HepG2 (cell line): Measurements from ENCODE around the gene SCGB2A2. TPM values are rescaled to one million over a fixed set of nuclear protein-coding genes. Genes with fewer than 3 reads are reported as not detected.

Experiments
- ATAC-seq: fragments of 200-7000 bp; cut with Tn5 transposase; 3 replicates; pipeline ENCODE4 v1.9.1; 2020; ENCODE audit warnings: mild to moderate bottlenecking, moderate library complexity
- BruUV-seq: library from RNA; stranded (reverse); fragments of 400-500 nt; replicated peaks from 2 replicates; lab custom pipeline; 2021; lab: Mats Ljungman, UMichigan
- CTCF ChIA-PET: fragments of 300-600 bp; formaldehyde crosslinking; extraction: SDS; loops from one replicate; lab custom pipeline; 2021; ENCODE audit warnings: low total read pairs, inconsistent platforms, low intra/inter-chr PET ratio; lab: Yijun Ruan, JAX
- POLR2A ChIA-PET: fragments of 350-600 bp; sonication (Branson Sonifier 250); formaldehyde crosslinking; loops from one replicate; lab custom pipeline; 2020; ENCODE audit warnings: antibody characterized with exemption, inconsistent platforms; lab: Yijun Ruan, JAX
- DNase-seq: peaks from one replicate; pipeline ENCODE4 v3.0.0-alpha.2; 2015; ENCODE audit warnings: low spot score
- FAIRE-seq: peaks from 3 replicates; lab custom pipeline; 2011; peaks lifted over from hg19 to GRCh38; lab: Jason Lieb, UNC
- H2AFZ ChIP-seq: one replicate; pipeline ENCODE4 v1.6.1; 2011; ENCODE audit warnings: low read length, inconsistent platforms
- H3K27ac ChIP-seq: fragments of 300-600 bp; 3 replicates; pipeline ENCODE4 v1.8.0; 2011; ENCODE audit warnings: mixed run types, mild to moderate bottlenecking, mixed read lengths, low read length, inconsistent platforms; ENCODE audit not compliant: insufficient read depth; ENCODE audit errors: extremely low read length
- H3K27me3 ChIP-seq, 2 experiments: fragments of 200-600 bp in 1 of 2; 2 replicates in 1 of 2; 3 replicates in 1 of 2; pipeline versions ENCODE4 v1.6.0 to v1.8.0; 2011; ENCODE audit warnings: low read length in 2 of 2, mild to moderate bottlenecking in 2 of 2, moderate library complexity in 2 of 2, inconsistent platforms in 1 of 2; ENCODE audit not compliant: insufficient read depth in 2 of 2, control insufficient read depth in 1 of 2
- H3K36me3 ChIP-seq, 2 experiments: fragments of 200-600 bp in 1 of 2; replicated peaks in 1 of 2; 2 replicates in 1 of 2; 3 replicates in 1 of 2; pipeline versions ENCODE4 v1.5.1 to v1.8.0; 2011; ENCODE audit warnings: low read length in 2 of 2, inconsistent platforms in 1 of 2; ENCODE audit not compliant: insufficient read depth in 2 of 2, control insufficient read depth in 1 of 2
- H3K4me1 ChIP-seq: 2 replicates; pipeline ENCODE4 v1.5.1; 2012; ENCODE audit warnings: low read length, inconsistent platforms; ENCODE audit not compliant: insufficient read depth
- H3K4me2 ChIP-seq: 2 replicates; pipeline ENCODE4 v1.6.0; 2011; ENCODE audit warnings: low read depth, low read length, inconsistent platforms
- H3K4me3 ChIP-seq, 3 experiments: fragments of 200-600 bp in 1 of 3; sonication (generic), shearing (Covaris generic) in 1 of 3; replicated peaks in 1 of 3; 2 replicates each; pipeline ENCODE4 v1.5.1; 2011 to 2016; ENCODE audit warnings: low read length in 3 of 3, inconsistent platforms in 2 of 3, low read depth in 2 of 3, mild to moderate bottlenecking in 2 of 3, control low read depth in 1 of 3, mixed read lengths in 1 of 3; ENCODE audit not compliant: insufficient read depth in 1 of 3
- H3K79me2 ChIP-seq: one replicate; pipeline ENCODE4 v1.6.1; 2011; ENCODE audit warnings: low read length, inconsistent platforms; ENCODE audit not compliant: insufficient read depth
- H3K9ac ChIP-seq: 2 replicates; pipeline ENCODE4 v1.6.0; 2011; ENCODE audit warnings: mild to moderate bottlenecking, low read depth, low read length, inconsistent platforms; ENCODE audit not compliant: insufficient read depth
- H3K9me3 ChIP-seq: 2 replicates; pipeline ENCODE4 v1.5.1; 2012; ENCODE audit warnings: mild to moderate bottlenecking, low read length
- H4K20me1 ChIP-seq: 2 replicates; pipeline ENCODE4 v1.6.0; 2011; ENCODE audit warnings: inconsistent platforms, mild to moderate bottlenecking, low read length, moderate library complexity; ENCODE audit not compliant: insufficient read depth
- FLYWCH1 ChIP-seq: sonication (generic); formaldehyde crosslinking; IDR thresholded peaks from 2 replicates; pipeline ENCODE4 v1.8.1; 2023; ENCODE audit warnings: mild to moderate bottlenecking, missing genetic modification reagents
- PAX8 ChIP-seq: sonication (generic); formaldehyde crosslinking; IDR thresholded peaks from 2 replicates; pipeline ENCODE4 v1.8.0; 2022; ENCODE audit warnings: mild to moderate bottlenecking, missing genetic modification reagents, borderline replicate concordance
- ZNF10 ChIP-seq: sonication (generic); formaldehyde crosslinking; IDR thresholded peaks from 2 replicates; pipeline ENCODE4 v1.4.0; 2020; ENCODE audit warnings: mild to moderate bottlenecking, low read depth, missing genetic modification reagents, borderline replicate concordance
- ZNF530 ChIP-seq: sonication (generic); formaldehyde crosslinking; IDR thresholded peaks from 2 replicates; pipeline ENCODE4 v1.5.0; 2020; ENCODE audit warnings: low read depth, mild to moderate bottlenecking, missing genetic modification reagents
- ZNF569 ChIP-seq: sonication (generic); formaldehyde crosslinking; IDR thresholded peaks from 2 replicates; pipeline ENCODE4 v1.5.0; 2020; ENCODE audit warnings: mild to moderate bottlenecking, missing genetic modification reagents, moderate library complexity, borderline replicate concordance
- ZNF660 ChIP-seq: sonication (generic); formaldehyde crosslinking; IDR thresholded peaks from 2 replicates; pipeline ENCODE4 v1.5.1; 2020; ENCODE audit warnings: mild to moderate bottlenecking, low read depth, missing genetic modification reagents, borderline replicate concordance
- WGBS: methylation state at CpG from one replicate; pipeline ENCODE4 v1.1.6; 2017; ENCODE audit warnings: low lambda C conversion rate; 5-methylcytosine and 5-hydroxymethylcytosine counted together
- in situ Hi-C: cut with HindIII; loops from 2 replicates; pipeline ENCODE4 v1.10.0; 2017; ENCODE audit warnings: low pct_unique_long_range_greater_than_20kb; ENCODE audit not compliant: extremely low pct_ligation_motif_present
- intact Hi-C: fragments of 100-400 bp; cut with micrococcal nuclease; formaldehyde crosslinking; loops from one replicate; pipeline ENCODE4 v1.10.0; 2022; ENCODE audit not compliant: unreplicated experiment
- polyA plus RNA-seq, 8 experiments: library from polyadenylated mRNA; depleted of rRNA in 3 of 8; stranded (reverse) in 7 of 8; unstranded in 1 of 8; fragments of >200 nt; fragmentation: Illumina TruSeq in 4 of 8; extraction: Trizol in 4 of 8; gene quantifications; 2 replicates each; pipeline versions ENCODE4 v1.2.1 to v1.2.3, GENCODE V29; 2011 to 2016; ENCODE audit warnings: low read depth in 4 of 8, missing spikeins in 1 of 8, mixed read lengths in 1 of 8; ENCODE audit not compliant: insufficient read depth in 1 of 8
- total RNA-seq, 5 experiments: library from RNA; depleted of rRNA; stranded (reverse); fragments of >200 nt; fragmentation: Illumina TruSeq; extraction: Trizol; gene quantifications; 2 replicates each; pipeline ENCODE4 v1.2.3, GENCODE V29; 2016; ENCODE audit warnings: low read depth in 1 of 5
- TF ChIP-seq, protein P1 (sequence below): sonication (generic); formaldehyde crosslinking; IDR thresholded peaks from 2 replicates; pipeline ENCODE4 v1.8.0; 2022; ENCODE audit warnings: mild to moderate bottlenecking, missing genetic modification reagents; ENCODE audit not compliant: insufficient replicate concordance
- TF ChIP-seq, protein P2 (sequence below): sonication (generic); formaldehyde crosslinking; IDR thresholded peaks from 2 replicates; pipeline ENCODE4 v1.5.1; 2020; ENCODE audit warnings: missing genetic modification reagents, mild to moderate bottlenecking, borderline replicate concordance

Gene SCGB2A2
- total and polyA plus RNA-seq, 2 of the 13 experiments (the other 11 are each of a cell fraction or from before 2014, with no cell fraction given), result 0.12 TPM; not detected in 1

DNA sequence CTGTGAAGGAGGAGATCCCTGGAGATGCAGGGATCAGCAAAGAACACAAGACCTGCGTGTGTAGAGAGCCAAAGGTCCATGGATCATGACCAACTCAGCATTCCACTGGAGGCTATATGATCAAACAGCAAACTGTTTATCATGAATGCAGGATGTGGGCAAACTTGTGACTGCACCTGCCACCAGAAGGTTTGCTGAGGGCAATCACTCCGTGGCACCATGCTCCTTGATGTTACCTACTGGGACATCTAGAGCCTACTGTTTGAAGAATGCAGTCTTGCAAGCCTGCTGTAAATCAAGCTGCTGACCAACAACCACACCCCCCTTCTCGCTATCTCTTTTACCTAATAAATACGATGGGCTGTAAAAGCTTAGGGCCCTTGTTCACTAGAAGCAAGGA is 18.3 kb upstream of the SCGB2A2 start:
- FAIRE-seq (no peak), DNase-seq (no peak)
- no peak overlapping the region for H3K9ac ChIP-seq
- TF ChIP-seq ZNF569 (CRISPR knock-in tag), result no peak
- TF ChIP-seq ZNF660, result no peak
- no peak for TF ChIP-seq PAX8 (CRISPR knock-in tag)
- no peak for TF ChIP-seq ZNF10
- TF ChIP-seq, protein P1, sequence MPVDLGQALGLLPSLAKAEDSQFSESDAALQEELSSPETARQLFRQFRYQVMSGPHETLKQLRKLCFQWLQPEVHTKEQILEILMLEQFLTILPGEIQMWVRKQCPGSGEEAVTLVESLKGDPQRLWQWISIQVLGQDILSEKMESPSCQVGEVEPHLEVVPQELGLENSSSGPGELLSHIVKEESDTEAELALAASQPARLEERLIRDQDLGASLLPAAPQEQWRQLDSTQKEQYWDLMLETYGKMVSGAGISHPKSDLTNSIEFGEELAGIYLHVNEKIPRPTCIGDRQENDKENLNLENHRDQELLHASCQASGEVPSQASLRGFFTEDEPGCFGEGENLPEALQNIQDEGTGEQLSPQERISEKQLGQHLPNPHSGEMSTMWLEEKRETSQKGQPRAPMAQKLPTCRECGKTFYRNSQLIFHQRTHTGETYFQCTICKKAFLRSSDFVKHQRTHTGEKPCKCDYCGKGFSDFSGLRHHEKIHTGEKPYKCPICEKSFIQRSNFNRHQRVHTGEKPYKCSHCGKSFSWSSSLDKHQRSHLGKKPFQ (CRISPR knock-in tag), result no peak
- TF ChIP-seq, protein P2, sequence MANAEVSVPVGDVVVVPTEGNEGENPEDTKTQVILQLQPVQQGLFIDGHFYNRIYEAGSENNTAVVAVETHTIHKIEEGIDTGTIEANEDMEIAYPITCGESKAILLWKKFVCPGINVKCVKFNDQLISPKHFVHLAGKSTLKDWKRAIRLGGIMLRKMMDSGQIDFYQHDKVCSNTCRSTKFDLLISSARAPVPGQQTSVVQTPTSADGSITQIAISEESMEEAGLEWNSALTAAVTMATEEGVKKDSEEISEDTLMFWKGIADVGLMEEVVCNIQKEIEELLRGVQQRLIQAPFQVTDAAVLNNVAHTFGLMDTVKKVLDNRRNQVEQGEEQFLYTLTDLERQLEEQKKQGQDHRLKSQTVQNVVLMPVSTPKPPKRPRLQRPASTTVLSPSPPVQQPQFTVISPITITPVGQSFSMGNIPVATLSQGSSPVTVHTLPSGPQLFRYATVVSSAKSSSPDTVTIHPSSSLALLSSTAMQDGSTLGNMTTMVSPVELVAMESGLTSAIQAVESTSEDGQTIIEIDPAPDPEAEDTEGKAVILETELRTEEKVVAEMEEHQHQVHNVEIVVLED (CRISPR knock-in tag), result no peak
- TF ChIP-seq FLYWCH1, result no peak
- TF ChIP-seq ZNF530 (CRISPR knock-in tag), result no peak
- TF ChIP-seq, all 625 proteins: peak for 0
- Histone ChIP-seq H3K79me2 (no peaks in the 10 kb centered on the region), H2AFZ (no peak overlapping the region), H3K36me3 (no peaks in the 10 kb centered on the region), H3K9me3 (peaks cover 44% of the 10 kb centered on the region), H3K4me2 (no peak overlapping the region), H3K4me1 (peaks cover 16% of the 10 kb centered on the region), H3K27me3 (0 out of 5 replicates have a peak, but pooled peaks cover 0 to 3% of the 10 kb centered on the region in 2 experiments), H3K27ac (no peak overlapping the region), H3K4me3 (no peak overlapping the region), H4K20me1 (no peaks in the 10 kb centered on the region)
- in situ Hi-C loops (no loop called here), intact Hi-C loops (no loop called here)
- 0% methylated on average over 3 of the region's 4 CpGs for WGBS
- ATAC-seq, result no peak
- no TSS peak for BruUV-seq
- ChIA-PET POLR2A (no interaction called here), CTCF (no interaction called here)
